Trophoblast cell (in vitro differentiated cells and primary cell): Measurements from ENCODE around the gene MIAT.

Experiments
- DNase-seq, 2 donors: peaks; one replicate each; pipeline ENCODE4 v3.0.0-alpha.2; 2016
- H2AFZ ChIP-seq: 2 replicates; pipeline ENCODE4 v1.6.1; 2013; ENCODE audit warnings: low read length, moderate library complexity, mild to moderate bottlenecking; ENCODE audit not compliant: insufficient read depth, poor library complexity
- H2AK5ac ChIP-seq: 2 replicates; pipeline ENCODE4 v1.6.1; 2013; ENCODE audit warnings: mild to moderate bottlenecking, low read length
- H2BK120ac ChIP-seq: 2 replicates; pipeline ENCODE4 v1.6.1; 2013; ENCODE audit warnings: low read length, mild to moderate bottlenecking, moderate library complexity; ENCODE audit not compliant: insufficient read depth, poor library complexity
- H2BK12ac ChIP-seq: 2 replicates; pipeline ENCODE4 v1.6.1; 2013; ENCODE audit warnings: mild to moderate bottlenecking, low read length, moderate library complexity
- H2BK5ac ChIP-seq: 2 replicates; pipeline ENCODE4 v1.6.1; 2013; ENCODE audit warnings: low read length, low read depth, moderate library complexity, mild to moderate bottlenecking; ENCODE audit not compliant: poor library complexity
- H3K14ac ChIP-seq: 2 replicates; pipeline ENCODE4 v1.6.1; 2013; ENCODE audit warnings: mild to moderate bottlenecking, low read length
- H3K18ac ChIP-seq: 2 replicates; pipeline ENCODE4 v1.6.1; 2013; ENCODE audit warnings: mild to moderate bottlenecking, low read length
- H3K23ac ChIP-seq: 2 replicates; pipeline ENCODE4 v1.6.1; 2013; ENCODE audit warnings: low read length
- H3K27ac ChIP-seq: 2 replicates; pipeline ENCODE4 v1.5.1; 2013; ENCODE audit warnings: low read depth, mild to moderate bottlenecking, inconsistent platforms, low read length, moderate library complexity
- H3K27me3 ChIP-seq: 2 replicates; pipeline ENCODE4 v1.6.1; 2013; ENCODE audit warnings: inconsistent platforms, mild to moderate bottlenecking, low read length, moderate library complexity; ENCODE audit not compliant: insufficient read depth
- H3K36me3 ChIP-seq, 2 experiments: 1 replicate in 1 of 2; 2 replicates in 1 of 2; pipeline ENCODE4 v1.6.1; 2013; ENCODE audit warnings: low read length in 2 of 2, mild to moderate bottlenecking in 2 of 2, moderate library complexity in 1 of 2; ENCODE audit not compliant: insufficient read depth in 2 of 2, control insufficient read depth in 1 of 2
- H3K4ac ChIP-seq: 2 replicates; pipeline ENCODE4 v1.6.1; 2013; ENCODE audit warnings: low read depth, mild to moderate bottlenecking, low read length, moderate library complexity
- H3K4me1 ChIP-seq, 2 experiments: 1 replicate in 1 of 2; 2 replicates in 1 of 2; pipeline ENCODE4 v1.6.1; 2013; ENCODE audit warnings: low read length in 2 of 2, mild to moderate bottlenecking in 2 of 2, moderate library complexity in 1 of 2; ENCODE audit not compliant: insufficient read depth in 2 of 2, control insufficient read depth in 1 of 2
- H3K4me2 ChIP-seq: 2 replicates; pipeline ENCODE4 v1.6.1; 2013; ENCODE audit warnings: inconsistent platforms, mild to moderate bottlenecking, low read length, moderate library complexity
- H3K4me3 ChIP-seq: 2 replicates; pipeline ENCODE4 v1.5.1; 2013; ENCODE audit warnings: mild to moderate bottlenecking, low read depth, low read length, inconsistent platforms
- H3K79me1 ChIP-seq: one replicate; pipeline ENCODE4 v1.6.1; 2013; ENCODE audit warnings: low read length
- H3K79me2 ChIP-seq: 2 replicates; pipeline ENCODE4 v1.6.1; 2013; ENCODE audit warnings: low read length, mild to moderate bottlenecking; ENCODE audit not compliant: control insufficient read depth, insufficient read depth, poor library complexity
- H3K9ac ChIP-seq: 2 replicates; pipeline ENCODE4 v1.6.1; 2013; ENCODE audit warnings: mild to moderate bottlenecking, low read length
- H3K9me3 ChIP-seq: 2 replicates; pipeline ENCODE4 v1.6.1; 2013; ENCODE audit warnings: low read depth, mild to moderate bottlenecking, control low read depth, inconsistent platforms, low read length; ENCODE audit not compliant: insufficient read depth
- H4K12ac ChIP-seq: 2 replicates; pipeline ENCODE4 v1.6.1; 2013; ENCODE audit warnings: low read depth, mild to moderate bottlenecking, low read length, moderate library complexity
- H4K8ac ChIP-seq: 2 replicates; pipeline ENCODE4 v1.6.1; 2013; ENCODE audit warnings: low read depth, mild to moderate bottlenecking, low read length, moderate library complexity
- H4K91ac ChIP-seq: one replicate; pipeline ENCODE4 v1.6.1; 2013; ENCODE audit warnings: low read depth, mild to moderate bottlenecking, low read length, moderate library complexity
- WGBS: extraction: QIAGEN DNeasy Blood & Tissue Kit; methylation state at CpG from one replicate; pipeline ENCODE4 v1.1.7; 2013; ENCODE audit warnings: missing lambda C conversion rate; ENCODE audit not compliant: insufficient read length, insufficient coverage; ENCODE audit errors: extremely low coverage; 5-methylcytosine and 5-hydroxymethylcytosine counted together

Gene MIAT

GRCh38 chr22:26642465-26643417 lies 14.6 kb upstream of the MIAT start:
- no CpG with 5 or more reads among the region's 8 CpGs for WGBS
- Histone ChIP-seq H2AK5ac (no peak overlapping the region), H3K23ac (no peak overlapping the region), H3K14ac (no peak overlapping the region), H4K8ac (no peak overlapping the region), H3K79me2 (no peaks in the 10 kb centered on the region), H2AFZ (no peak overlapping the region), H2BK5ac (no peak overlapping the region), H2BK120ac (no peak overlapping the region), H2BK12ac (no peak overlapping the region), H4K91ac (no peak overlapping the region), H3K9ac (no peak overlapping the region), H3K4ac (no peak overlapping the region), H3K27me3 (peaks cover under 1% of the 10 kb centered on the region), H3K18ac (no peak overlapping the region), H3K36me3 (no peaks in the 10 kb centered on the region), H3K79me1 (peaks cover 2% of the 10 kb centered on the region), H3K27ac (no peak overlapping the region), H4K12ac (no peak overlapping the region), H3K4me1 (peaks cover 0 to 6% of the 10 kb centered on the region in 2 experiments), H3K9me3 (no peaks in the 10 kb centered on the region), H3K4me3 (no peak overlapping the region), H3K4me2 (no peak overlapping the region)
- DNase-seq = no peak

DNA sequence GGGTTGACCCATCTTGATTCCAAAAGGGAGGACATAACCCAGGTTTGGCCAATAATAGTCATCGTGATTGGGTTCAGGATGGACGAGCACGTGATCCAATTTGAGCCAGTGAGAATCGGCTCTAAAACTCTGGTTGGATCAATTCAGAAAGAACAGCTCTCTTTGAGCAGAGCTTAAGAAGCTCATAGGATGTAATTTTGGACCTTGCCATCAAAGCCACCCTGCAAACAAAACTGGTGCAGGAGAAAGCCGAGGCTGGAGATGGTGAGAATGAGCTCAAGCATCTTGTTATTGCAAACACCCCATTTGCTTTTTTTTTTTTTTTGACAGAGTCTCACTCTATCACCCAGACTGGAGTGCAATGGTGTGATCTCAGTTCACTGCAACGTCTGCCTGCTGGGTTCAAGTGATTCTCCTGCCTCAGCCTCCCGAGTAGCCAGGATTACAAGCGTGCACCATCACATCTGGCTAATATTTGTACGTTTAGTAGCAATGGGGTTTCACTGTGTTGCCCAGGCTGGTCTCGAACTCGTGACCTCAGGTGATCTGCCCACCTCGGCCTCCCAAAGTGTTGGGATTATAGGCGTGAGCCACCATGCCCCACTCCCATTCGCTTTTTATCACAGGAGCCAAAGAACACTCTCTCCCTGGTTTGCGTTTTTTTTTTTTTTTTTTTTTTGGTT lies 13.8 kb upstream of the MIAT start:
- H3K79me1 ChIP-seq = peaks cover 2% of the 10 kb centered on the region
- no peak overlapping the region for H3K4me2 ChIP-seq
- no peak overlapping the region for H2AFZ ChIP-seq
- H3K9ac ChIP-seq = no peak overlapping the region
- no peak overlapping the region for H3K18ac ChIP-seq
- no peak overlapping the region for H2AK5ac ChIP-seq
- no peak overlapping the region for H2BK120ac ChIP-seq
- H3K36me3 ChIP-seq = no peaks in the 10 kb centered on the region
- H3K9me3 ChIP-seq = no peaks in the 10 kb centered on the region
- no peak overlapping the region for H4K8ac ChIP-seq
- H3K4me3 ChIP-seq = no peak overlapping the region
- H2BK5ac ChIP-seq = no peak overlapping the region
- WGBS = no CpG with 5 or more reads among the region's 15 CpGs
- H3K79me2 ChIP-seq = no peaks in the 10 kb centered on the region
- H3K14ac ChIP-seq = no peak overlapping the region
- peaks cover 0 to 6% of the 10 kb centered on the region in 2 experiments for H3K4me1 ChIP-seq
- peaks cover 6% of the 10 kb centered on the region for H3K27me3 ChIP-seq
- H4K91ac ChIP-seq = no peak overlapping the region
- no peak overlapping the region for H3K4ac ChIP-seq
- no peak overlapping the region for H2BK12ac ChIP-seq
- H4K12ac ChIP-seq = no peak overlapping the region
- no peak overlapping the region for H3K23ac ChIP-seq
- DNase-seq = no peak
- H3K27ac ChIP-seq = no peak overlapping the region

DNA sequence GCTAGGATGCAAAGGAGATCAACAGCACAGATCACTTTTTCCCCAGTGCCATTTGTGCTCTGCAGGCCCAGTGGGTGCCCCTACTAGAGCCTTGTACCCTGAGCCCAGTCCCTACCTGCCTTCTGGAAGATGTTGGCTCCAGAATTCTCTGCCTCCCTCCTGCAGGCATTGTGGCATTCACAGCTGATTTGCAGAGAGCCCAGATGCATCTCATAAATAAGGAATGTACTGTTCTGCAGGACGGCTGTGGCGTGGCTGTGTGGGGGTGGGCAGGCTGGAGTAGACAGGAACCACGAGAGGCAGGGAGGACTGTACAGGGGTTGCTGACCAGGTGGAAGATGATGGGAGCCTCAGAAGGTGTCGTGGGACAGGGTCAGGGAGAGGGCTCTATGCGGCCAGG lies 11.2 kb upstream of the MIAT start:
- H3K9me3 ChIP-seq = no peaks in the 10 kb centered on the region
- no peak overlapping the region for H2BK12ac ChIP-seq
- no peak overlapping the region for H3K27ac ChIP-seq
- no peak overlapping the region for H3K4me3 ChIP-seq
- no peak overlapping the region for H4K91ac ChIP-seq
- H3K36me3 ChIP-seq = no peaks in the 10 kb centered on the region
- H3K9ac ChIP-seq = no peak overlapping the region
- H2BK5ac ChIP-seq = no peak overlapping the region
- H4K8ac ChIP-seq = no peak overlapping the region
- no peaks in the 10 kb centered on the region for H3K79me2 ChIP-seq
- no peak overlapping the region for H2AFZ ChIP-seq
- H2AK5ac ChIP-seq = no peak overlapping the region
- H2BK120ac ChIP-seq = no peak overlapping the region
- H3K18ac ChIP-seq = no peak overlapping the region
- H3K4me2 ChIP-seq = no peak overlapping the region
- H3K23ac ChIP-seq = no peak overlapping the region
- no peak overlapping the region for H4K12ac ChIP-seq
- no CpG with 5 or more reads among the region's 5 CpGs for WGBS
- H3K14ac ChIP-seq = no peak overlapping the region
- DNase-seq = no peak
- peaks cover 0 to 6% of the 10 kb centered on the region in 2 experiments for H3K4me1 ChIP-seq
- peaks cover 2% of the 10 kb centered on the region for H3K79me1 ChIP-seq
- H3K27me3 ChIP-seq = peaks cover 6% of the 10 kb centered on the region
- H3K4ac ChIP-seq = no peak overlapping the region

DNA sequence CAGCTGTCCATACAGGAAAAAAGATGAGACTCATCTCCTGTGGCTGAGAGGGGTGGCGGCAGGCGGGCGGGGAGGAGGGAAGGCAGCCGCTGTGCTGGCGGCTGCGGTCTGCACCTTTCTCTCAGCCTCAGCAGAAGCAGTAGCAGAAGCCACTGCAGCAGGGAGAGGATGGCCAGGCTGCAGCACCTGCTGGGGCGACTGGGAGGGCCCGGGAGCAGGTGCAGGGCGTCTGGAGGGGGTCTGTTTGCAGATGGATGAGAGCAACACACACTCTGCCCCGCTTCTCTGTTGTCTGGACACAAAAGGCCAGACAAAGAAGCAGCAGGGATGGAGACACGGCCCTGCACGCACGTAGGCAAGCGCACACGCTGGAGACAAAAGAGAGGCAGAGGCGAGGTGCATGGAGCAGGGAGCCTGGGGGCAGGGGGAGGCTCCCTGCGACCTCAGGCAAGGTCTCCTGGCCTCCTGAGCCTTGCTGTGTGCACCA lies 9.3 kb upstream of the MIAT start:
- H3K9ac ChIP-seq = no peak overlapping the region
- no peak overlapping the region for H3K4me2 ChIP-seq
- no peak overlapping the region for H2BK5ac ChIP-seq
- no peak overlapping the region for H2BK12ac ChIP-seq
- no peaks in the 10 kb centered on the region for H3K36me3 ChIP-seq
- H3K14ac ChIP-seq = no peak overlapping the region
- H3K18ac ChIP-seq = no peak overlapping the region
- peaks cover 6% of the 10 kb centered on the region for H3K27me3 ChIP-seq
- H3K79me1 ChIP-seq = peaks cover 2% of the 10 kb centered on the region
- no peak overlapping the region for H4K91ac ChIP-seq
- no peak overlapping the region for H2AFZ ChIP-seq
- H3K4me1 ChIP-seq = peaks cover 0 to 6% of the 10 kb centered on the region in 2 experiments
- H3K79me2 ChIP-seq = no peaks in the 10 kb centered on the region
- WGBS = no CpG with 5 or more reads among the region's 17 CpGs
- H4K8ac ChIP-seq = no peak overlapping the region
- H3K4me3 ChIP-seq = no peak overlapping the region
- H2BK120ac ChIP-seq = no peak overlapping the region
- H3K4ac ChIP-seq = no peak overlapping the region
- no peak overlapping the region for H3K27ac ChIP-seq
- no peak for DNase-seq
- H3K23ac ChIP-seq = no peak overlapping the region
- no peak overlapping the region for H4K12ac ChIP-seq
- no peak overlapping the region for H2AK5ac ChIP-seq
- H3K9me3 ChIP-seq = no peaks in the 10 kb centered on the region
